Loucy (cell line): Measurements from ENCODE around the gene CERK.

Experiments used
- EZH2phosphoT487 ChIP-seq: fragments of 200-600 bp; IDR thresholded peaks from 2 replicates; pipeline ENCODE4 v1.6.1; 2018; ENCODE audit warnings: antibody characterized with exemption, mild to moderate bottlenecking, moderate library complexity, borderline replicate concordance
- TF ChIP-seq, protein P1 (sequence below): fragments of 200-600 bp; sonication (generic); conservative IDR thresholded peaks from 2 replicates; pipeline ENCODE4 v1.5.1; 2014; ENCODE audit warnings: mild to moderate bottlenecking, antibody characterized with exemption, low read length

- TF ChIP-seq EZH2phosphoT487: no peak
- TF ChIP-seq, protein P1, sequence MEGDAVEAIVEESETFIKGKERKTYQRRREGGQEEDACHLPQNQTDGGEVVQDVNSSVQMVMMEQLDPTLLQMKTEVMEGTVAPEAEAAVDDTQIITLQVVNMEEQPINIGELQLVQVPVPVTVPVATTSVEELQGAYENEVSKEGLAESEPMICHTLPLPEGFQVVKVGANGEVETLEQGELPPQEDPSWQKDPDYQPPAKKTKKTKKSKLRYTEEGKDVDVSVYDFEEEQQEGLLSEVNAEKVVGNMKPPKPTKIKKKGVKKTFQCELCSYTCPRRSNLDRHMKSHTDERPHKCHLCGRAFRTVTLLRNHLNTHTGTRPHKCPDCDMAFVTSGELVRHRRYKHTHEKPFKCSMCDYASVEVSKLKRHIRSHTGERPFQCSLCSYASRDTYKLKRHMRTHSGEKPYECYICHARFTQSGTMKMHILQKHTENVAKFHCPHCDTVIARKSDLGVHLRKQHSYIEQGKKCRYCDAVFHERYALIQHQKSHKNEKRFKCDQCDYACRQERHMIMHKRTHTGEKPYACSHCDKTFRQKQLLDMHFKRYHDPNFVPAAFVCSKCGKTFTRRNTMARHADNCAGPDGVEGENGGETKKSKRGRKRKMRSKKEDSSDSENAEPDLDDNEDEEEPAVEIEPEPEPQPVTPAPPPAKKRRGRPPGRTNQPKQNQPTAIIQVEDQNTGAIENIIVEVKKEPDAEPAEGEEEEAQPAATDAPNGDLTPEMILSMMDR: no peak
These were observed 25.8 kb downstream of the CERK start for GRCh38 chr22:46712288-46712687.
